ENCODE data around the gene CD274. TPM values are rescaled to one million over a fixed set of nuclear protein-coding genes. Genes with fewer than 3 reads are reported as not detected.

The CD274 gene
- total RNA-seq, 2 donors from 2014 or later, result 1.00 TPM; not detected in 1

DNA sequence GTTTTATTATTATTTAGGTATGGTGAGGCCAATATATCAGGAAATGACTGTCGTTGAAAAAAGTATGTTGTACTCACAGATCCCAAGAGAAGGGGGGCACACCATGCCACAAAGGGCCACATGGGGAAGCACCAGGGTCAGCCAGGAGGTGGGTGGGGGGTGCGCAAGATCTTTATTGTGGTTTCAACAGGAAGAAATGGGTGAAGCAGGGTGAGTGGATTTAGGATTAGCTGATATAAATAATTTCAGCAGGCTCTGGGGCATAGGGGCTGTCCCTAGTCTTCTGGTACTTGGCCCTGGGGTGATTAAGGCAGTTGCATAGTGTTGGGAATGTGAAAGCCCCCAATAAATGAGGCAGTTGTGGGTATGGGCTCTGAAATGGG is 68.6 kb downstream of the CD274 start:
- no peak for DNase-seq
- no peaks in the 10 kb centered on the region for H3K36me3 ChIP-seq (ENCODE audit: control insufficient read depth, insufficient read depth, low read length)
- no peaks in the 10 kb centered on the region for H3K9me3 Mint-ChIP-seq
- no peak overlapping the region for H3K4me3 Mint-ChIP-seq
- H3K9me3 ChIP-seq (ENCODE audit: control insufficient read depth, low read length), result no peaks in the 10 kb centered on the region
- no peaks in the 10 kb centered on the region for H3K4me1 ChIP-seq (ENCODE audit: control insufficient read depth, insufficient read depth, low read length)
- no peak overlapping the region for H3K27ac ChIP-seq (ENCODE audit: low read depth, low read length)
- no peaks in the 10 kb centered on the region for H3K36me3 Mint-ChIP-seq (ENCODE audit: low read depth)
- no peaks in the 10 kb centered on the region for H3K27me3 ChIP-seq (ENCODE audit: control insufficient read depth, insufficient read depth, low read length, poor library complexity, severe bottlenecking)
- H3K9ac ChIP-seq (ENCODE audit: extremely low read depth, low read length, poor library complexity, severe bottlenecking), result no peak overlapping the region
- H3K4me3 ChIP-seq (ENCODE audit: low read length), result no peak overlapping the region
- H3K27me3 Mint-ChIP-seq (ENCODE audit: insufficient read depth), result no peaks in the 10 kb centered on the region
- no peak overlapping the region for H3K27ac Mint-ChIP-seq
- TF ChIP-seq CTCF (conservative IDR thresholded peaks at IDR 0.05), result no peak
- 75 to 95% methylated on average over 2 of the region's 2 CpGs for WGBS, 2 experiments (ENCODE audit: insufficient coverage in 1 of 2, insufficient read length in 1 of 2)
- H3K4me1 Mint-ChIP-seq, result no peaks in the 10 kb centered on the region

Other genes starting within 250 kb of the CD274 start
- gene INSL4, start 219.1 kb upstream of the CD274 start, total RNA-seq, result not detected
- 1 to 10 TPM; 2.3 to 7.9 TPM for gene RLN2, start 145.8 kb upstream of the CD274 start, total RNA-seq
- gene RLN1, start 110.7 kb upstream of the CD274 start, total RNA-seq, result under 1 TPM; 0.97 to 0.99 TPM
- gene PLGRKT, start 12.6 kb upstream of the CD274 start, total RNA-seq, result 10 to 100 TPM; 21.0 to 31.1 TPM
- gene PDCD1LG2, start 60.0 kb downstream of the CD274 start, total RNA-seq, result not detected
- gene RIC1, start 178.6 kb downstream of the CD274 start, total RNA-seq, result 10 to 100 TPM; 27.0 to 27.1 TPM

All from endodermal cell (in vitro differentiated cells).